Sigmoid colon (tissue), 7 donors: ENCODE measurements around the gene COX6B2. TPM values are rescaled to one million over a fixed set of nuclear protein-coding genes. Genes with fewer than 3 reads are reported as not detected.
A peak's percentile ranks its signal among the peaks of the same experiment; 100 is the strongest.

ENCODE experiments used
- DNase-seq: peaks from one replicate; pipeline ENCODE4 v3.0.0-alpha.2; 2019
- H3K27ac ChIP-seq, 4 donors: fragments of 200-600 bp; sonication (generic); one replicate each; pipeline ENCODE4 v1.5.1; 2016 to 2019; ENCODE audit warnings: mild to moderate bottlenecking in 1 of 4
- H3K27me3 ChIP-seq, 3 donors: fragments of 200-600 bp; sonication (generic); one replicate each; pipeline ENCODE4 v1.5.1; 2019; ENCODE audit warnings: mild to moderate bottlenecking in 1 of 3
- H3K36me3 ChIP-seq, 4 donors: fragments of 200-600 bp; sonication (generic); one replicate each; pipeline ENCODE4 v1.5.1; 2016 to 2019
- H3K4me1 ChIP-seq, 4 donors: fragments of 200-600 bp; sonication (generic); one replicate each; pipeline ENCODE4 v1.5.1; 2017 to 2019
- H3K4me3 ChIP-seq, 4 donors: fragments of 200-600 bp; sonication (generic); one replicate each; pipeline ENCODE4 v1.5.1; 2017 to 2019; ENCODE audit warnings: mild to moderate bottlenecking in 2 of 4, moderate library complexity in 1 of 4
- H3K9me3 ChIP-seq, 4 donors: fragments of 200-600 bp in 3 of 4; sonication (generic) in 3 of 4; one replicate each; pipeline versions ENCODE4 v1.5.1 to v1.6.1; 2013 to 2019
- EP300 ChIP-seq, 4 donors: sonication (generic); formaldehyde crosslinking; IDR thresholded peaks; one replicate each; pipeline ENCODE4 v1.6.1; 2017; ENCODE audit warnings: antibody characterized with exemption in 4 of 4
- POLR2A ChIP-seq, 2 donors: fragments of 450-650 bp; IDR thresholded peaks; one replicate each; pipeline ENCODE4 v1.6.1; 2016; ENCODE audit warnings: antibody characterized with exemption in 2 of 2, mild to moderate bottlenecking in 2 of 2, moderate library complexity in 2 of 2
- POLR2AphosphoS5 ChIP-seq, 4 donors: sonication (generic); formaldehyde crosslinking; IDR thresholded peaks; one replicate each; pipeline ENCODE4 v1.6.1; 2017; ENCODE audit warnings: antibody characterized with exemption in 4 of 4
- whole genome bisulfite sequencing, 2 donors: extraction: QIAGEN DNeasy Blood & Tissue Kit; methylation state at CpG; one replicate each; pipeline ENCODE4 v1.1.7; 2013; 5-methylcytosine and 5-hydroxymethylcytosine counted together
- intact Hi-C: fragments of 100-400 bp; cut with DNase I; formaldehyde crosslinking; loops from one replicate; pipeline ENCODE4 v1.15.1; 2023
- polyA plus RNA-seq, 3 donors: library from polyadenylated mRNA; stranded (reverse); fragments of 200-250 nt; gene quantifications; one replicate each; pipeline ENCODE4 v1.2.3, GENCODE V29; 2013
- total RNA-seq, 4 donors: library from RNA; depleted of rRNA; stranded (reverse); fragments of >200 nt; gene quantifications; one replicate each; pipeline ENCODE4 v1.1.0, GENCODE V29; 2016
- TF ChIP-seq, protein P1 (sequence below), 4 experiments: fragments of 450-650 bp in 3 of 4; fragments of 200-600 bp in 1 of 4; IDR thresholded peaks; one replicate each; pipeline ENCODE4 v1.5.1; 2016 to 2019; ENCODE audit warnings: antibody characterized with exemption in 4 of 4, mild to moderate bottlenecking in 3 of 4, moderate library complexity in 2 of 4
- donor health status: healthy with polysubstance abuse.
- donor health status: Bipolar disorder and iron deficiency.
- donor health status: healthy.

COX6B2 gene
- total and polyA plus RNA-seq, 7 donors = 0.16 to 3.8 (median 0.99) TPM; not detected in 3

- Histone ChIP-seq H3K4me3 (peak overlapping the region in 2 of 4 donors; percentile 37 to 38), H3K36me3 (no peaks in the 10 kb centered on the region), H3K27me3 (peaks cover 56 to 80% (median 70%) of the 10 kb centered on the region in 3 donors), H3K27ac (peak overlapping the region in 1 of 4 donors; percentile 28), H3K4me1 (peaks cover 0 to 27% (median 23%) of the 10 kb centered on the region in 4 donors), H3K9me3 (no peaks in the 10 kb centered on the region)
- no peak for TF ChIP-seq POLR2A (IDR thresholded peaks at IDR 0.05)
- intact Hi-C loops = no loop called here
- WGBS, 2 donors = 2 to 3% methylated on average over 59 of the region's 59 CpGs
- no peak for DNase-seq
These were observed 15.3 kb upstream of the COX6B2 start for GRCh38 chr19:55369653-55370304.

GRCh38 chr19:55368701-55369563 lies 14.4 kb upstream of the COX6B2 start:
- Histone ChIP-seq H3K27ac (peak overlapping the region in 1 of 4 donors; percentile 31), H3K36me3 (no peaks in the 10 kb centered on the region), H3K27me3 (peaks cover 48 to 74% (median 62%) of the 10 kb centered on the region in 3 donors), H3K4me3 (peak overlapping the region in 2 of 4 donors; percentile 17 to 37), H3K4me1 (peaks cover 0 to 21% (median 18%) of the 10 kb centered on the region in 4 donors), H3K9me3 (no peaks in the 10 kb centered on the region)
- WGBS, 2 donors = 4 to 11% methylated on average over 54 of the region's 54 CpGs
- no peak for DNase-seq
- intact Hi-C loops = no loop called here
- TF ChIP-seq EP300 (IDR thresholded peaks at IDR 0.05) (no peak), POLR2AphosphoS5 (IDR thresholded peaks at IDR 0.05) (no peak), POLR2A (IDR thresholded peaks at IDR 0.05) (no peak)
- TF ChIP-seq, protein P1, sequence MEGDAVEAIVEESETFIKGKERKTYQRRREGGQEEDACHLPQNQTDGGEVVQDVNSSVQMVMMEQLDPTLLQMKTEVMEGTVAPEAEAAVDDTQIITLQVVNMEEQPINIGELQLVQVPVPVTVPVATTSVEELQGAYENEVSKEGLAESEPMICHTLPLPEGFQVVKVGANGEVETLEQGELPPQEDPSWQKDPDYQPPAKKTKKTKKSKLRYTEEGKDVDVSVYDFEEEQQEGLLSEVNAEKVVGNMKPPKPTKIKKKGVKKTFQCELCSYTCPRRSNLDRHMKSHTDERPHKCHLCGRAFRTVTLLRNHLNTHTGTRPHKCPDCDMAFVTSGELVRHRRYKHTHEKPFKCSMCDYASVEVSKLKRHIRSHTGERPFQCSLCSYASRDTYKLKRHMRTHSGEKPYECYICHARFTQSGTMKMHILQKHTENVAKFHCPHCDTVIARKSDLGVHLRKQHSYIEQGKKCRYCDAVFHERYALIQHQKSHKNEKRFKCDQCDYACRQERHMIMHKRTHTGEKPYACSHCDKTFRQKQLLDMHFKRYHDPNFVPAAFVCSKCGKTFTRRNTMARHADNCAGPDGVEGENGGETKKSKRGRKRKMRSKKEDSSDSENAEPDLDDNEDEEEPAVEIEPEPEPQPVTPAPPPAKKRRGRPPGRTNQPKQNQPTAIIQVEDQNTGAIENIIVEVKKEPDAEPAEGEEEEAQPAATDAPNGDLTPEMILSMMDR (IDR thresholded peaks at IDR 0.05) = no peak

- DNase-seq = no peak
These were observed 13.6 kb upstream of the COX6B2 start for GRCh38 chr19:55368106-55368505.

GRCh38 chr19:55366790-55367189 lies 12.3 kb upstream of the COX6B2 start:
- WGBS, 2 donors = 78 to 79% methylated on average over 3 of the region's 3 CpGs
- H3K27me3 ChIP-seq = peaks cover 33 to 53% (median 40%) of the 10 kb centered on the region in 3 donors
- intact Hi-C loops = no loop called here
- H3K4me1 ChIP-seq = peaks cover 0 to 20% (median 17%) of the 10 kb centered on the region in 4 donors
- TF ChIP-seq POLR2A (IDR thresholded peaks at IDR 0.05) (no peak), POLR2AphosphoS5 (IDR thresholded peaks at IDR 0.05) (no peak), EP300 (IDR thresholded peaks at IDR 0.05) (no peak)
- TF ChIP-seq, protein P1 (IDR thresholded peaks at IDR 0.05) = no peak
- no peak for DNase-seq
- H3K36me3 ChIP-seq = no peaks in the 10 kb centered on the region
- H3K4me3 ChIP-seq = no peak overlapping the region
- no peak overlapping the region for H3K27ac ChIP-seq
- H3K9me3 ChIP-seq = no peaks in the 10 kb centered on the region

More at GRCh38 chr19:55368106-55368505, 13.6 kb upstream of the COX6B2 start:
- 64 to 84% methylated on average over 16 of the region's 16 CpGs for WGBS, 2 donors
- intact Hi-C loops = no loop called here
- Histone ChIP-seq H3K36me3 (no peaks in the 10 kb centered on the region), H3K27ac (peak overlapping the region in 1 of 4 donors; percentile 31), H3K27me3 (peaks cover 43 to 66% (median 53%) of the 10 kb centered on the region in 3 donors), H3K4me3 (no peak overlapping the region), H3K4me1 (peaks cover 0 to 20% (median 17%) of the 10 kb centered on the region in 4 donors), H3K9me3 (no peaks in the 10 kb centered on the region)
- TF ChIP-seq, protein P1 (IDR thresholded peaks at IDR 0.05) = no peak
- no peak for TF ChIP-seq POLR2AphosphoS5 (IDR thresholded peaks at IDR 0.05)
- TF ChIP-seq POLR2A (IDR thresholded peaks at IDR 0.05) = no peak
- TF ChIP-seq EP300 (IDR thresholded peaks at IDR 0.05) = no peak

DNA sequence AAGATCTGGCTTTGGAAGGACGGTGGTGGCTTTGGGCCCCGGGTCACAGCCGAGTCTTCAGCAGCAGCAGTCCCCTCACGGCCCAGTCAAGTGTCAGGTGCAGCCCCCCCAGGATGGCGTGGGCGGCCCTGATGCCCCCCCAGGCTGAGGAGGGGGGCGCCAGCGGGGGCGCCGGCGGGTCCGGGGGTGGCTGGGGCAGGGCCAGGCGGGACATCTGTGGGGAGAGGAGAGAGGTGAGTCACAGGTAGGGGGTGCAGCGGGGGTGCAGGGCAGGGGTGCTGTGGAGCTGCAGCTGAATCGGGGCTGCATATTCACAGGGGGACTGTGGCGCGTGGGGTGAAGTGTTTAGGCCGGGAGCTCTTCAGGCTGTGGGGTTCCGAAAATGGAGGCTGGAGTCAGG lies 11.4 kb upstream of the COX6B2 start:
- Histone ChIP-seq H3K9me3 (no peaks in the 10 kb centered on the region), H3K4me3 (no peak overlapping the region), H3K27me3 (peaks cover 28 to 45% (median 32%) of the 10 kb centered on the region in 3 donors), H3K27ac (no peak overlapping the region), H3K4me1 (peaks cover 0 to 20% (median 17%) of the 10 kb centered on the region in 4 donors), H3K36me3 (no peaks in the 10 kb centered on the region)
- TF ChIP-seq EP300 (IDR thresholded peaks at IDR 0.05) (no peak), POLR2AphosphoS5 (IDR thresholded peaks at IDR 0.05) (no peak), POLR2A (IDR thresholded peaks at IDR 0.05) (no peak)
- TF ChIP-seq, protein P1 (IDR thresholded peaks at IDR 0.05) = no peak
- no peak for DNase-seq
- 74 to 76% methylated on average over 19 of the region's 19 CpGs for WGBS, 2 donors
- intact Hi-C loops = no loop called here
